OCI-LY1 (cell line): ENCODE data around the gene MTMR12.

Experiments used
- H2AFZ ChIP-seq: fragments of 200-600 bp; sonication (generic), shearing (Covaris generic); 2 replicates; pipeline ENCODE4 v1.6.0; 2014; ENCODE audit warnings: antibody characterized with exemption, mild to moderate bottlenecking, low read length
- H3F3A ChIP-seq: fragments of 200-600 bp; sonication (generic), shearing (Covaris generic); 2 replicates; pipeline ENCODE4 v1.6.0; 2014; ENCODE audit warnings: mild to moderate bottlenecking, antibody characterized with exemption, low read length, moderate library complexity; ENCODE audit not compliant: insufficient read depth
- H3K27ac ChIP-seq: fragments of 200-600 bp; sonication (generic); 2 replicates; pipeline ENCODE4 v1.5.1; 2014; ENCODE audit warnings: low read length, mixed run types, mild to moderate bottlenecking, low read depth; ENCODE audit not compliant: poor library complexity, severe bottlenecking
- H3K27me3 ChIP-seq: fragments of 200-600 bp; sonication (generic); 2 replicates; pipeline ENCODE4 v1.6.0; 2014; ENCODE audit warnings: antibody characterized with exemption, mild to moderate bottlenecking, low read length, moderate library complexity; ENCODE audit not compliant: insufficient read depth
- H3K36me3 ChIP-seq: fragments of 200-600 bp; sonication (generic); 2 replicates; pipeline ENCODE4 v1.6.1; 2014; ENCODE audit warnings: mild to moderate bottlenecking, antibody characterized with exemption, low read length, moderate library complexity, mixed read lengths; ENCODE audit not compliant: insufficient read depth
- H3K4me1 ChIP-seq: fragments of 200-600 bp; sonication (generic); 2 replicates; pipeline ENCODE4 v1.5.1; 2014; ENCODE audit warnings: mild to moderate bottlenecking, low read length, moderate library complexity; ENCODE audit not compliant: insufficient read depth, severe bottlenecking
- H3K4me2 ChIP-seq: fragments of 200-600 bp; sonication (generic), shearing (Covaris generic); 2 replicates; pipeline ENCODE4 v1.6.1; 2014; ENCODE audit warnings: low read length
- H3K4me3 ChIP-seq: fragments of 200-600 bp; sonication (generic); 2 replicates; pipeline ENCODE4 v1.5.1; 2014; ENCODE audit warnings: low read length, low read depth, mild to moderate bottlenecking, mixed read lengths; ENCODE audit not compliant: poor library complexity, severe bottlenecking
- H3K79me2 ChIP-seq: fragments of 200-600 bp; shearing (Covaris generic); 2 replicates; pipeline ENCODE4 v1.6.1; 2016; ENCODE audit warnings: mixed run types, low read length, mixed read lengths; ENCODE audit not compliant: insufficient read depth
- H3K9ac ChIP-seq: fragments of 200-600 bp; sonication (generic), shearing (Covaris generic); 2 replicates; pipeline ENCODE4 v1.6.1; 2014; ENCODE audit warnings: mild to moderate bottlenecking, low read length, mixed read lengths
- H3K9me2 ChIP-seq: fragments of 200-600 bp; sonication (generic), shearing (Covaris generic); 2 replicates; pipeline ENCODE4 v1.6.1; 2014; ENCODE audit warnings: low read depth, mild to moderate bottlenecking, low read length, mixed read lengths
- H3K9me3 ChIP-seq: fragments of 200-600 bp; shearing (Covaris generic); 2 replicates; pipeline ENCODE4 v1.6.1; 2014; ENCODE audit warnings: low read length, mixed read lengths
- H4K20me1 ChIP-seq: fragments of 200-600 bp; sonication (generic), shearing (Covaris generic); 2 replicates; pipeline ENCODE4 v1.6.0; 2016; ENCODE audit warnings: mild to moderate bottlenecking, low read length; ENCODE audit not compliant: insufficient read depth
- EZH2 ChIP-seq: fragments of 200-600 bp; sonication (generic), shearing (Covaris generic); IDR thresholded peaks from 2 replicates; pipeline ENCODE4 v1.8.0; 2017; ENCODE audit warnings: borderline replicate concordance, mixed run types, mild to moderate bottlenecking, antibody characterized with exemption, low read length, moderate library complexity, mixed read lengths
- TF ChIP-seq, protein P1 (sequence below): fragments of 200-600 bp; sonication (generic), shearing (Covaris generic); IDR thresholded peaks from 2 replicates; pipeline ENCODE4 v1.5.1; 2017; ENCODE audit warnings: mild to moderate bottlenecking, antibody characterized with exemption, low read length, moderate library complexity, mixed read lengths

The MTMR12 gene

DNA sequence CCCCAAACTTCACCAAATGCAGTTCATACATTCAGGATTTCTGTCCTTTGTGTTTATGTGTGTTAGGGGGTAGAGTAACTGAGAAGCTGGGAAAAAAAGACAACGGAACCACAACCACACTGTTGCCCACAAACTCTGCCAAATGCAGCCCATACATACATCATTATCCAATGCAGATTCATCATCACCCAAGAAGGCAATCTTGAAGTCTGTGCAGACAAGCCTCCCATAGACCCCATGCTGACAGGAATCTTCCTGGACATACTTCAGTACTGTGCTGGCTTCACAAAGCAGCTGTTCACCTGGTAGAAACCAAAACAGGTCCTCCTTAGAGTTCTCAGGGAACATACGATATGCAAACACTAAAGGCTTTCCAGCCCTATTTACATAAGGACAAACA, 38.9 kb downstream of the MTMR12 start:
- no peak overlapping the region for H3K4me2 ChIP-seq
- H3K79me2 ChIP-seq: peaks cover 10% of the 10 kb centered on the region
- H2AFZ ChIP-seq: no peak overlapping the region
- no peak overlapping the region for H3K9ac ChIP-seq
- no peak overlapping the region for H3K27ac ChIP-seq
- H3K4me3 ChIP-seq: no peak overlapping the region
- no peaks in the 10 kb centered on the region for H3K9me3 ChIP-seq
- TF ChIP-seq, protein P1, sequence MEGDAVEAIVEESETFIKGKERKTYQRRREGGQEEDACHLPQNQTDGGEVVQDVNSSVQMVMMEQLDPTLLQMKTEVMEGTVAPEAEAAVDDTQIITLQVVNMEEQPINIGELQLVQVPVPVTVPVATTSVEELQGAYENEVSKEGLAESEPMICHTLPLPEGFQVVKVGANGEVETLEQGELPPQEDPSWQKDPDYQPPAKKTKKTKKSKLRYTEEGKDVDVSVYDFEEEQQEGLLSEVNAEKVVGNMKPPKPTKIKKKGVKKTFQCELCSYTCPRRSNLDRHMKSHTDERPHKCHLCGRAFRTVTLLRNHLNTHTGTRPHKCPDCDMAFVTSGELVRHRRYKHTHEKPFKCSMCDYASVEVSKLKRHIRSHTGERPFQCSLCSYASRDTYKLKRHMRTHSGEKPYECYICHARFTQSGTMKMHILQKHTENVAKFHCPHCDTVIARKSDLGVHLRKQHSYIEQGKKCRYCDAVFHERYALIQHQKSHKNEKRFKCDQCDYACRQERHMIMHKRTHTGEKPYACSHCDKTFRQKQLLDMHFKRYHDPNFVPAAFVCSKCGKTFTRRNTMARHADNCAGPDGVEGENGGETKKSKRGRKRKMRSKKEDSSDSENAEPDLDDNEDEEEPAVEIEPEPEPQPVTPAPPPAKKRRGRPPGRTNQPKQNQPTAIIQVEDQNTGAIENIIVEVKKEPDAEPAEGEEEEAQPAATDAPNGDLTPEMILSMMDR: no peak
- TF ChIP-seq EZH2: no peak
- no peaks in the 10 kb centered on the region for H4K20me1 ChIP-seq
- H3F3A ChIP-seq: no peaks in the 10 kb centered on the region
- peaks cover 54% of the 10 kb centered on the region for H3K36me3 ChIP-seq
- H3K27me3 ChIP-seq: no peaks in the 10 kb centered on the region
- H3K9me2 ChIP-seq: no peaks in the 10 kb centered on the region
- peaks cover 37% of the 10 kb centered on the region for H3K4me1 ChIP-seq

DNA sequence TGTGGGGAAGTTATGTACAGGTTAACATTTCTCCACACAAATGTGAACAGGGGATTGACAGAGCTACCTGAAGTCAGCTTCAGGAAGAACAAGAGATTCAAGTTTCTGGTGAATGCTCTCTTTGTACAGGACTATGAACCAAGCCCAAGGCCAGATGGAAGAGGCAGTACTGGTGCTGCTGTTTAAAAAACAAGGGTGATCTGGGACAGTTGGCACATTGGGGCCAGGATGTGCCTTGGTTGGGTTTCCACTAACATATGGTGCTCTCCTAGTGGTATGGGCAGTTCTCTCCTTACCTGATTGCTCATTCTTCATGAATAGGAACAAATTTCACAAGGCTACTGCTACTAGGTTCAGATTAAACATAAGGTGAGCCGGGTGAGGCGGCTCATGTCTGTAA, 40.0 kb downstream of the MTMR12 start:
- Histone ChIP-seq H3K4me1 (peaks cover 27% of the 10 kb centered on the region), H3K4me3 (no peak overlapping the region), H3K27ac (no peak overlapping the region), H4K20me1 (no peaks in the 10 kb centered on the region), H3K4me2 (no peak overlapping the region), H3K9me3 (no peaks in the 10 kb centered on the region), H3K27me3 (no peaks in the 10 kb centered on the region), H3K36me3 (peaks cover 65% of the 10 kb centered on the region), H3K79me2 (peaks cover 3% of the 10 kb centered on the region; the same call in 1 of the 2 replicates), H3K9me2 (no peaks in the 10 kb centered on the region), H3K9ac (no peak overlapping the region), H3F3A (no peaks in the 10 kb centered on the region), H2AFZ (no peak overlapping the region)
- TF ChIP-seq, protein P1: no peak
- no peak for TF ChIP-seq EZH2

- no peaks in the 10 kb centered on the region for H4K20me1 ChIP-seq
- peaks cover 78% of the 10 kb centered on the region for H3K36me3 ChIP-seq
- H3K27ac ChIP-seq: no peak overlapping the region
- no peak overlapping the region for H3K4me3 ChIP-seq
- no peak overlapping the region for H2AFZ ChIP-seq
- H3K9ac ChIP-seq: no peak overlapping the region
- TF ChIP-seq EZH2: no peak
- TF ChIP-seq, protein P1: no peak
- peaks cover 9% of the 10 kb centered on the region for H3K4me1 ChIP-seq
- no peaks in the 10 kb centered on the region for H3K9me3 ChIP-seq
- H3F3A ChIP-seq: no peaks in the 10 kb centered on the region
- H3K79me2 ChIP-seq: no peaks in the 10 kb centered on the region
- no peaks in the 10 kb centered on the region for H3K27me3 ChIP-seq
- no peaks in the 10 kb centered on the region for H3K9me2 ChIP-seq
- H3K4me2 ChIP-seq: no peak overlapping the region
These were observed 41.8 kb downstream of the MTMR12 start for GRCh38 chr5:32270946-32271345.
